HS-27A (cell line): ENCODE results near the gene PDE6G.
"Not testable (repeated sequence)": the region's sequence is repeated elsewhere in the genome, so short reads cannot be mapped to it uniquely, and the experiment has no call there.

Source experiments
- DNase-seq: peaks from one replicate; pipeline ENCODE4 v3.0.0-alpha.2; 2012; ENCODE audit warnings: low read depth, missing footprints

The PDE6G gene

GRCh38 chr17:81635431-81635830 is 20.9 kb downstream of the PDE6G start:
- DNase-seq, result no peak

DNA sequence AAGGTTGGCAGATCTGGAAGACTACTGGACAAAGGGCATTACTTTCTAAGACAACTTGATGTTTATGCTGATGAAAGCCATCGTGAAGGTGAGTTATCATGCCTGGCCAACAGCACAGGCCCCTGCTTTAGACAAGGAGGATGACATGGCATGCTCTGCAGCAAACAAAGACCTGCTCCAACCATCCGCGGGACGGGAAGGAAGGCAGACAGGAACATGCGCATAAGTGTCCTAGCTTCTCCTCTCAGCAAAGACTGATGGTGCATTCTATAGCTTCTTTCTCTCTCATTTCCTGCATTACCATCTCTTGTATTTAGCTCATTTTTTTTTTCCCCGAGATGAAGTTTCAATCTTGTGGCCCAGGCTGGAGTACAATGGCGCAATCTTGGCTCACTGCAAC is 24.9 kb downstream of the PDE6G start:
- no peak for DNase-seq

DNA sequence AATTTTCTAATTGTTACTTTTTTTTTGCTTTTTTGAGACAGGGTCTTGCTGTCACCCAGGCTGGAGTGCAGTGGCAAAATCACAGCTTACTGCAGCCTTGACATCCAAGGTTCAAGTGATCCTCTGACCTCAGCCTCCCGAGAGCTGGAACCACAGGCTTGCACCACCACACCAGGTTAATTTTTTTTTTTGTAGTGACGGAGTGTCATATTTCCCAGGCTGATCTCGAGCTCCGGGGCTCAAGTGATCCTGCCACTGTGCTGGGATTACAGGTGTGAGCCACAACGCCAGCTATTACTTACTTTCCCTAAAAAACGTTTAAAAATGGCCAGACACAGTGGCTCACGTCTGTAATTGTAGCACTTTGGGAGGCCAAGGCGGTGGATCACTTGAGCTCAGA is 26.1 kb downstream of the PDE6G start:
- DNase-seq, result no peak

DNA sequence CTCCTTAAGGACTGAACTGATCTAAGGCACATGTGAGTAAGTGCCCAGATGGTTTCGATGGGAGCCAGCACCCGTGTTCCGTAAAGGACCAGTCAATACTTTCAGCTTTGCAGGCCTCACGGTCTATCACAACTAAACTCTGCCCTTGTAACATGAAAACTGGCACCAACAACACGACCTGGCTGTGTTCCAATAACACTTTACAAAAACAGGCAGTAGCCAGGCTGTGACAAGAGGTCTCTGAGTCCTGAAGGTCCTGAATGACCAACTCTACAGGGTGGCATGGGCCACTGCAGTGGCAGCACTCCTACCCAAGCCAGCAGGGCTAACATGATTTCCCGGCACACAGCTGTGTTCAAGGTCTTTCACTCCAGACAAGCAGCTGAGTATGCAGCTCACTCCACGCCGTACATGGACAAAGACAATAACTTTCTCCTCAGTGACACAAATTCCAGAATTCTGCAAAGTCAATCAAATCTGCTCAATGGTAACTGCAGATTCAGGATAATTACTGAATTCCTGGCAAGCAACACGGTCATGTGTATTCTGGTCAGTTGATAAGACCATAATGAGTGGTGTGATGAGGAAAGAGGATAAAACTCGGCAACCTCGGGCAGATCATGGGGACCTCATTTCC is 34.7 kb downstream of the PDE6G start:
- DNase-seq, result no peak

- not testable (repeated sequence) for DNase-seq
Measured at GRCh38 chr17:81618307-81618706, 38.0 kb downstream of the PDE6G start.

- no peak for DNase-seq
Measured at GRCh38 chr17:81616877-81617276, 39.5 kb downstream of the PDE6G start.

DNA sequence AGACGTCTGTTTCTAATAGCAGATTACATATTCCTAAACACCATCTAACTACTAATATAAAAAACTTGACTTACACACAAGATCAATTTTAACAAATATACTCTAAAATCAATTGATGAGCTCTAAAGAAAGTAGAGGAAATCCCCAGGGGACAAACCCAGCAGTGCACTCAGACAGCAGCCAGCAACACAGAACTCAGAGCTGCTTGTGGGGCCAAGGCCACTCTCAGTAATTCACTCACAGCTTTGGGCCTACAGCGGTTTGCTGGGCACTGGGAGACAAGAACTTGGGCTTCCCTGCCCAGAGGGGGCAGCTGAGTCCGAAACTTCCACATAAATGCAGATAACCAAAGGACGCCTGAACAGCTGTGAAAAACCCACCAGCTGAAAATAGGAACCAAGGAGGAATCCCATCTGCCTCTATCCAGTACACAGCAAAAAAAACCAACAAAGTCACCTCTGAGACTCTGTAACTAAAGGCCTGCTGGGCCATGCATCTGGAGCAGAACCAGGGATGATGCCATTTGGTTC is 40.9 kb downstream of the PDE6G start:
- DNase-seq, result no peak

GRCh38 chr17:81612172-81612970 is 44.0 kb downstream of the PDE6G start:
- DNase-seq, result no peak

DNA sequence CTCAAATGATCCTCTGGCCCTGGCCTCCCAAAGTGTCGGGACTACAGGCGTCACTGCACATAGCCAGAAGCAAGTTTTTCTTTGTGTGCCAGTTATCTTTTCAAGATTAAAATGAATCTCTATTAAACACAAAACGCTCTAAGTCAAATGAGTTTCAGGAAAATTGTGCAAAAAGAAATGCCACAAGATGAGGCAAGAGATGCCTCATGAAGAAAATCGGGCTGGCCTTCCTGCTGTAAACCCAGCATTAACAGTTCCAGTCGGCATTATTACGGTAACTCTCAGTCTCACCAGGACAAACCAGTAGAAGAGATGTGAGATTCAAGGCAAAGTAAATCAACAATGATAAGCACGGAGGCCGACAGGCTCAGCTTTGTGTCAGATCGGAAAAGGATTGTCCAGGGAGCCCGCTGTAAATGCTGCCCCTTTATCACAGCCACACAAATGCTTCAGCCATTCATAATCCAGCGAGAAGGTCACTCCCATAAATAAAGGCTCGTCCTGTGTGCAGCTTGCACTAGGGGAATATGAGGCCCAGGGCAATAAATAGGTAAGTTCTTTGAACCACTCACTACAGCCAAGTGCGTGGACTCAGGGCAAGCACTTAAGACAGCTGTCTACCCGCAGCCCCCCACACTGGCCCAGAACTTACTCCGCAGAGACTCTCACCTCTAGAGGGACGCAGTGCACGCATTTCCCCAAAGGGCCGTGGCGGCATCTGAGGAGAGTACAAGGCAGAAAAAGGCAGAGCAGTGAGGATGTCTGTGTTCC is 46.6 kb downstream of the PDE6G start:
- DNase-seq, result no peak

GRCh38 chr17:81608605-81609004 is 47.7 kb downstream of the PDE6G start:
- no peak for DNase-seq

DNA sequence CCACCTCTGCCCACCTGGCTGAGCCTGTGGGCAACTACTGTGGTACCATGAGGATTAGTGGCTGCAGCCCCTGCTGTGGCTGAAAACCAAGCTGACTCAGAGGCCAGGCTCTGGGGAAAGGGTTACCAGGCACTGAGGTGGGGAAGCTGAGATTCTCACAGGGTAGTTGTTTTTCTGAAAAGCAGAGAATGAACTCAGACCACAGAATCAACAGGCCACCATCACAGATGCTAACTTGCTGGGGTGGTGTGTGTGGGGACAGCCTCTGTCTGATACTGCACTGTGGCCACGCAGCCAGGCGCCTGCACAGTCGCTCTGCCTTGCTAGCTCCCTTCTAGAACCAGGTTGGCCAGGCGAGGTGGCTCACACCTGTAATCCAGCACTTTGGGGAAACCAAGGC is 48.3 kb downstream of the PDE6G start:
- no peak for DNase-seq

DNA sequence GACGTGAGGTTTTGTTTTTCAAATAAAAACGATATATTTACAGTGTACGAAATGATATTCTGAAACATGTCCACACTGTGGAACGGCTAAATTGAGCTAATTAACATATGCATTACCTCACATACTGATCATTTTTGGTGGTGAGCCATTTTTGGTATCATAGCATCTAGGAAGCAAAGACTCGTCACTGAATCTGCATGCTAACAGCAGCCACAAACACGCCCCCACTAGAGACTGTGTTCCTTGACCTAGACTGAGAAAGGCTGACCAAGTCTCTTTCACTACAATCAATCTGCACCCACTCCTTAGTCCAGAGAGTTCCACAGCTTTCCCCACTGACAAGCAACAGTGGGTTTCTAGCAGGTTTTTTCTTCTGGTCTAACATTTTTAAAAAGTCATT is 48.9 kb downstream of the PDE6G start:
- DNase-seq, result no peak

GRCh38 chr17:81603846-81604610 is 52.3 kb downstream of the PDE6G start:
- no peak for DNase-seq

GRCh38 chr17:81601525-81602120 is 54.7 kb downstream of the PDE6G start:
- DNase-seq, result peak; percentile 9
